DMS53 (cell line): ENCODE measurements around the gene NAT8L.
"Not testable (repeated sequence)": the region's sequence is repeated elsewhere in the genome, so short reads cannot be mapped to it uniquely, and the experiment has no call there.

Experiments
- DNase-seq: peaks from one replicate; lab custom pipeline; 2025; lab: John Stamatoyannopoulos, UW

NAT8L gene, protein sequence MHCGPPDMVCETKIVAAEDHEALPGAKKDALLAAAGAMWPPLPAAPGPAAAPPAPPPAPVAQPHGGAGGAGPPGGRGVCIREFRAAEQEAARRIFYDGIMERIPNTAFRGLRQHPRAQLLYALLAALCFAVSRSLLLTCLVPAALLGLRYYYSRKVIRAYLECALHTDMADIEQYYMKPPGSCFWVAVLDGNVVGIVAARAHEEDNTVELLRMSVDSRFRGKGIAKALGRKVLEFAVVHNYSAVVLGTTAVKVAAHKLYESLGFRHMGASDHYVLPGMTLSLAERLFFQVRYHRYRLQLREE

DNA sequence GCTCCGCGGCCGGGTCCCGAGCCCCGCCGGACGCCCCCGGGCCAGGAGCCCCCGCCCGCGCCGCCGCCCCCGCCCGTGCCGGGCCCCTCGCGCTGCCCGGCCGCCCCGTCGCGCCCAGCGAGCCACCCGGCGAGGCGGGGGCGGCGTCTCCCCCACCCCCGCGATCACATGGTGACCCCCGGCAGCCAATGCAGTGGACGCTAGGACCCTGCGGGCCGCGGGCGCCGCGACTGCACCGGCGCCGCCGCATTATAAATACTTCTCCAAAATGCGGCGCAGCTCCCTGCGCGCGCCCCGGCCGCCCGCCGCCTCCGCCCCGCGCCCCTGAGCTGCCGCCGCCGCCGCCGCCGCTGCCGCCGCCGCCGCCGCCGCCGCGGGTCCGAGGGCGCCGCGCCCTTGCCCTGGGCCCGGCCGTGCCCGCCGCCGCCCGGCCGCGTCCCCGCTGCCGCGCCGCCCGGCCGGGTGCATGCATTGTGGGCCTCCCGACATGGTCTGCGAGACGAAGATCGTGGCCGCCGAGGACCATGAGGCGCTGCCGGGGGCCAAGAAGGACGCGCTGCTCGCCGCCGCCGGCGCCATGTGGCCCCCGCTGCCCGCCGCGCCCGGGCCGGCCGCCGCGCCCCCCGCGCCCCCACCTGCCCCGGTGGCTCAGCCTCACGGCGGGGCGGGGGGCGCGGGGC is at the start of gene NAT8L:
Gene NAT8L (plus strand): TSS at position 282 of the 680 bp plus-strand sequence. CDS start 185 bp downstream, at position 467.
- DNase-seq = peak; percentile 87

DNA sequence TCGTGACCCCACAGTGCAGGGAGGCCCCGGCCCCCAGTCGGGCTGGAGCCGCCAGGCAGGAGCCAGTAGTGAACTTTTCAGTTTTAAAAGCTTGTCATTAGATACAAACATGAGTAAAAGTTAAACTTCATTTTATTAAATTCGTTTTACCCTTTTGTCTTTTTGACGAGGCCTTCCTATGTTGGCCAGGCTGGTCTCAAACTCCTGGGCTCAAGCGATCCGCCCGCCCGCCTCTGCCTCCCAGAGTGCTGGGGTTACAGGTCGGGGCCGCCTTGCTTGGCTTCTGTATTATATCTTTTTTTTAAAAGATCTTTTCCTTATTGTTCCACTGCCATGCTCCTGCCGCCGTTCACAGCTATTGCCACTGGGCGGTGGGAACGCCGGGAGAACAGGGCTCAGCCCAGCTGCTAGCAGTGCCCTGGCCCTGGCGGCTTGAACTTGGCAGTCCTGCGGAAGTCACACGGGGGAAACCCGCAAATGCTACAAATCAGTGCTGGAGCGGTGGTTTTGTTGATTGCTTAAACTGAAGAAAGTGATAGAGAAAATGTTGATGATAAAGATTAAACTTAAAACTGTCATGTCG is 49.4 kb upstream of the NAT8L start:
- peak; percentile 96 for DNase-seq

DNA sequence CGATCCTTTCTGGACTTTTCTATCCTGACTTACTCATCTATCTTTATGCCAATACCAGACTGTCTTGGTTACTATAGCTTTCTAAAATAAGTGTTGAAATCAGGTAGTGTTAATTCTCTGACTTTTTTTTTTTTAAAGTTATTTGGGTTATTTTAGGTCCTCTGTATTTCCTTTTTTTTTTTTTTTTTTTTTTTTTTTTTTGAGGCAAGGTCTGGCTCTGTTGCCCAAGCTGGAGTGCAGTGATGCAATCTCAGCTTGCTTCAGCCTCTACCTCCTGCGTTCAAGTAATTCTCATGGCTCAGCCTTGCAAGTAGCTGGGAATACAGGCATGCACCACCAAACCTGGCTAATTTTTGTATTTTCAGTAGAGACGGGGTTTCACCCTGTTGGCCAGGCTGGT is 47.5 kb upstream of the NAT8L start:
- DNase-seq = no peak

DNA sequence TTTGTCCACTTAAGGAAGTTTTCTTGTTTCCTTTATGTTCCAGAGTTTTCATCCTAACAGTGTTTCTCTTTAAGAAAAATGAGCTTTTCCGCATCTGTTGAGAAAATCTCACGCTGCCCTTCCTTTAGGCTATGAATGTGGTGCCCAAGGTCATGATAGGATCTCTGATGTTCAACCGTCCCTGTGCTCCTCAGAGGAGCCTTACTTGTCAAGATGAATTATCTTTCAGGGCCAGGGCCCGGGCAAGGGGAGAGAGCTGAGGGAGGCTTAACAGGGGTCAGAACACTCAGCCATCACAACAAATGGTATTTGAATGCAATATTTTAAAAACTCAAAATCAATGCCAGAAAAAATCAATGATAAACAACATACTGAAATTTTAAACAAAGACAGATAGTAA is 44.1 kb upstream of the NAT8L start:
- no peak for DNase-seq

DNA sequence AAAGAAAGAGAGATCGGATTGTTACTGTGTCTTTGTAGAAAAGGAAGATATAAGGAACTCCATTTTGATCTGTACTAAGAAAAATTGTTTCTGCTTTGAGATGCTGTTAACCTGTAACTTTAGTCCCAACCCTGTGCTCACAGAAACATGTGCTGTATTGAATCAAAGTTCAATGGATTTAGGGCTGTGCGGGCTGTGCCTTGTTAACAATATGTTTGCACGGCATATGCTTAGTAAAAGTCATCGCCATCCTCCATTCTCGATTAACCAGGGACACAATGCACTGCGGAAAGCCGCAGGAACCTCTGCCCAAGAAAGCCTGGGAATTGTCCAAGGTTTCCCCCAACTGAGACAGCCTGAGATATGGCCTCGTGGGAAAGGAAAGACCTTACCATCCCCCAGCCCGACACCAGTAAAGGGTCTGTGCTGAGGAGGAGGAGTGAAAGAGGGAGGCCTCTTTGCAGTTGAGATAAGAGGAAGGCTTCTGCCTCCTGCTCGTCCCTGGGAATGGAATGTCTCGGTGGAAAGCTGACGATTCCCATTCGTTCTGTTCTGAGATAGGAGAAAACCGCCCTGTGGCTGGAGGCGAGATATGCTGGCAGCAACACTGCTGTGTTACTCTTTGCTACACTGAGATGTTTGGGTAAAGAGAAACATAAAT is 37.6 kb upstream of the NAT8L start:
- not testable (repeated sequence) for DNase-seq

DNA sequence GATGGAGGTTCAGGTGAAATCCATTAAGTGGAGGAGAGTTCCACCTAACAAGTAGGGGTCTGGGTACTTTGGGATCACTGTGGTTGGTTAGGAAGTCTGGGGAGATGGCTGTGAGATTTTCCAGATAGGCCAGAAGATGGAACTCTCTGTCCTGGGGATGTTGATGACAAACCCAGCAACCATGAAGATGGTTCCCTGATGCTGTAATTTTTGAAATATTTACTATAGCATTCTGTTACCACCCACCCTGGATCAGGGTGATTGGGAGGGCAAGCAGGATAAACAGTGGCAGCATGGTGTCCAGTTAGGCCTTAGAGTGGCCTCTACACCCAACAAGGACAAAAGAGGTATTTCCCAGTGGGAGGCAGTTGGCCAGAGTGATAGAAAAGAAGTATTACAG is 34.4 kb upstream of the NAT8L start:
- DNase-seq = no peak

DNA sequence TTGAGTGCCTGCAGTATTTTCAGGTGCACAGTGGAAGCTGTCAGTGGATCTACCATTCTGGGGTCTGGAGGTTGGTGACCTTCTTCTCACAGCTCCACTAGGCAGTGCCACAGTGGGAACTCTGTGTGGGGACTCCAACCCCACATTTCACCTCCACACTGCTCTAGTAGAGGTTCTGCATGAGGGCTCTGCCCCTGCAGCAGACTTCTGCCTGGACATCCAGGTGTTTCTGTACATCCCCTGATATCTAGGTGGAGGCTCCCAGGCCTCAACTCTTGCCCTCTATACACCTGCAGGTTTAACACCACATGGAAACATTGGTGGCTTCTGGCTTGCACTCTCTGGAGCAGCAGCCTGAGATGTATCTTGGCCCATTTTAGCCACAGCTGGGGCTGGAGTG is 33.3 kb upstream of the NAT8L start:
- DNase-seq = no peak

DNA sequence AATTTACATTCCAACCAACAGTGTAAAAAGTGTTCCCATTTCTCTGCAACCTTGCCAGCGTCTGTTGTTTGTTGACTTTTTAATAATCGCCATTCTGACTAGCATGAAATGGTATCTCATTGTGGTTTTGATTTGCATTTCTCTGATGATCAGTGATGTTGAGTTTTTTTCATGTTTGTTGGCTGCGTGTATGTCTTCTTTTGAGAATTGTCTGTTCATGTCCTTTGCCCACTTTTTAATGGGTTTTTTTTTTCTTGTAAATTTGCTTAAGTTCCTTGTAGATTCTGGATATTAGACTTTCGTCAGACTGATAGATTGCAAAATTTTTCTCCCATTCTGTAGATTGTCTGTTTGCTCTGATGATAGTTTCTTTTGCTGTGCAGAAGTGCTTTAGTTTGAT is 32.0 kb upstream of the NAT8L start:
- not testable (repeated sequence) for DNase-seq

DNA sequence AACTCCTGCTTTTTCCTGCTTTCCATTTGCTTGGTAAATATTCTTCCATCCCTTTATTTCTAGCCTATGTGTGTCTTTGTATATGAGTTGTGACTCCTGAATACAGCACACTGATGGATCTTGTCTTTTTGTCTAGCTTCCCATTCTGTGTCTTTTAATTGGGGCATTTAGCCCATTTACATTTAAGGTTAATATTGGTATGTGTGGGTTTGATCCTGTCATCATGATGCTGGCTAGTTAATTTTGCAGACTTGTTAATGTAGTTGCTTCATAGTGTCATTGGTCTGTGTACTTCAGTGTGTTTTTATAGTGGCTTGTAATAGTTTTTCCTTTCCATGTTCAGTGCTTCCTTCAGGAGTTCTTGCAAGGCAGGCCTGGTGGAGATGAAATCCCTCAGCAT is 28.0 kb upstream of the NAT8L start:
- not testable (repeated sequence) for DNase-seq

DNA sequence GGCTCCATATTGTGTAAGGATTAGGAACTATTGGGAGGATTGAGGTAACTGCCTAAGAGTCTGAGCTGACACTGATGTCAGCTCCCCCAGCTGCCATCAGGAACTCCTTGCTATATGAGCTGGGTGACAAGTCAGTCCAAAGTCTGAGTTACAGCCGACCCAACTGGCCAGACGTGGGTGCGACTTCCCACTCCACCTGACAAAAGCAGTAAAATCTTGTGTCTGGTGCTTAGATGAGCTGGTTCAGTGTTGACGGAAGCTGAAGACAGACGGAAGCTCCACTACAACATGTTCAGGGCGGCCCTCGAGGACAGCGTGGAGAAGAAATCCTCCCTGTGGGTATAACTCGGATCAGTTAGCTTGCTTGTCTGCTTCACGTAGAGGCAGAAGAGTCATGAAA is 22.8 kb upstream of the NAT8L start:
- no peak for DNase-seq

DNA sequence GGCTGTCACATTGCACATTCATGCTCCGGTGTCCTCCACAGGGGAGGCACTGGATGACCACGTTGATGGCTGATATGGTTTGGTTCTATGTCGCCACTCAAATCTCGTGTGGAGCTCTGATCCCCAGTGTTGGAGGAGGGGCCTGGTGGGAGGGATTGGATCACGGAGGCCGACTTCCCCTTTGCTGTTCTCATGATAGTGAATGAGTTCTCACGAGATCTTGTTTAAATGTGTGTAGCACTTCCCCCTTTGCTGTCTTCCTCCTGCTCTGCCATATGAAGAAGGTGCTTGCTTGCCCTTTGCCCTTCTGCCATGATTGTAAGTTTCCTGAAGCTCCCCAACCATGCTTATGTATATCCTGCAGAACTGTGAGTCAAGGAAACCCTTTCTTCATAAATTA is 22.3 kb upstream of the NAT8L start:
- DNase-seq = no peak

DNA sequence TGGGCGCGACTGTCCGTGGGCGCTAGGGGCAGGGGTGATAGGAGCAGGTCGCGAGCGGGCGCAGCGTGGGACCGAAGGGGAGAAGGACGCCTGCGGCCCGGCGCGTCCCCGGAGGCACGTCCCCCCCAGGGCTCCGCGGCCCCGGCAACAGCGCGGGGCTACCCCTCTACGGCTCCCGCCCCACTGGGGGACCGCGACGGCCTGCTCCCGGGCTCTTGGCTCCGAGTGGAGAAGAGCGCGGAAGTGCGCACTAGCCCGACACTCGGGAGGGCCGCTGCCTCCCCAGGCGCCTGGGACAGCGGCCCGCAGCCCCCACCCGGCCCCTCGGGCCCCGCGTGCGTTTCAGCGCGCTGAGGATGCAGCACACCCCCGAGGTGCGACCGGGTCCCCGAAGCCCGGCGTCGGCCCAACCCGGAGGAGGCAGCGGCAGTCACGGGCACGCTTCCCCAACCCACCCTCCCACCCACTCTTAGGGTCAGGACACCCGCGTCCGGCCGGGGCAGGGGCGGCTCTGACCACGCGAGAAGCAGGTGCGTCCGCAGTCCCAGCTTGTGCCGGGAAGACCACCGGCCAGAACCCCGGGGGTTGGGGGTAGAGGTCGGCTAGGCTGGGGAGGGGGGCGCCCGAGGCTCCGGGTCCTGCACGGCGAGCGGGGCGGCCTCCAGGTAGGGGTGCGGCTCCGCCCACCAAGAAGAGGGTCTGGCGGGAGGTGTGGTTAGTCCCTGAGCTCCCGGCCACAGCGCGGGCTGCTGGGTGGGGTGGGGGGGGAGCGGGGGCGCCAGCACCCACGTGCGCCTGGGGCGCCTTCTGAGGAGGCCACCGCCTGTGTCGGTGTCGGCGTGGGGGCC is 18.5 kb upstream of the NAT8L start:
- DNase-seq = no peak

DNA sequence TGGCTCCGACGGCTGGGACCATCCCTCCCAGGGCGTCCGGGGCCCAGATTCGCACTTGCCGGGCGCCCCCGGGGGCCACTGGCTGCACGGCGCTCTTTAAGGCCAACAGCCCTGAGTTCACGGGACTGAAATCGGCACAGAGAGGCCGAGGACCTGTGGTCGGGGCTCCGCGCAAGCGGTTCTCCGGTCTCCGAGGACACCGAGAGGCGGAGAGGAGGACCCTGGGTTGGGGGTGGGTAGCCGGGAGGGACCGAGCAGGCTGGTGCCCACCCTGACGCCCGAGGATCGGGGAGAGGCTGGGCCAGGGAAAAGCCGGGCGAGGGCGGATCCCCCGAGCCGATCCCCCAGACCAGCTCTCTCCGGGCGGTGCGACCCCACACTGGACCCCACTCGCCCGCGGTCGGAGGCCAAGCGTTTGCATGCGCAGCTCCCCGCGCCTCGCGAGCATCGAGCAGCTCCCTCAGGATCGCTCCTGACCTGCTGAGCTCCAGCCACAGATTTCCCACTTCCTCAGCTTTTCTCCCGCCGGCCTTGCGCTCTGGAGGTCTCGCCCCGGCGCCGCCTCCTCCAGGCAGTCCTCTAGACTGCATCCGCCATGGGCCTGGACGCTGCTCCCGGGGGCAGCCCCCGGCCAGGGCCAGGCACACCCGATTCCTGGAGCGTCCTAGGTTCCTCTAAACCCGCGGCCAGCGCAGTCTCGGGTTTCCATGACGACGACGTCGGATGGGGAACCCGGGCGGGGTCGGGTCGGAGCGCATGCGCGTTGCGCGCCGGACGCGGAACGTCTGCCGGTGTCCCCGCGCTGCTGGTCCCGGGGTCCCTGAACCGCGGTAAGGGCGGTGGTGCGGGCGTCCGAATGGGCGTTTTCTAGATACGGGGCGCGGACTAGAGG is 17.6 kb upstream of the NAT8L start:
- peak; percentile 95 for DNase-seq

DNA sequence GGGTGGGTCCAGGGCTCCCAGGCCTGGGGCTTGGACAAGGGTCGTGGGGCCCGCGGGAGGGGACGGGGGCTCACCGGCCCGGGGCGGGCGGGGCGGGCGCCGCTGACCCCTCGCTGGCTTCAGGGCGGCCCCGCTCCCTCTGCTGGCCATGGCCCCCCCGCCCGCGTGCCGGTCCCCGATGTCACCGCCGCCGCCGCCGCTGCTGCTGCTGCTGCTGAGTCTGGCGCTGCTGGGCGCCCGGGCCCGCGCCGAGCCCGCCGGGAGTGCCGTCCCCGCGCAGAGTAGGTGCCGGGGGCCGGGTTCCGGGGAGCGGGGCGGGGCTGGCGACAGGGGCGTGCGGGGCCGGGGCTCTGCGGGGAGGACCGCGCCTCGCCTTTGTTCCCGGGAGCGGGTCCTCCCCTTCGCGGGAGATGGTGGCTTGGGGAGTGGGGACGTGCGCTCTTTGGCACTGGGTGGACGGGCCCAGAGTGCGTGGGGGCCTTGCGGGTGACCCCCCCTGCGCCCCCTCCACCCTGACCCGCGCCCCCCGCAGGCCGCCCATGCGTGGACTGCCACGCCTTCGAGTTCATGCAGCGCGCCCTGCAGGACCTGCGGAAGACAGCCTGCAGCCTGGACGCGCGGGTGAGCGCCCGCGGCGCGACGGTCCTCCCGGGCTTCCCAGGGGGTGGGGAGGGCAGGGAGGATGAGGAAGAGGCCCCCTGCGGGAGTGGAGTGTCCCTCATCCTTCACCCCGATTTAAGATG is 16.8 kb upstream of the NAT8L start:
- peak; percentile 77 for DNase-seq

DNA sequence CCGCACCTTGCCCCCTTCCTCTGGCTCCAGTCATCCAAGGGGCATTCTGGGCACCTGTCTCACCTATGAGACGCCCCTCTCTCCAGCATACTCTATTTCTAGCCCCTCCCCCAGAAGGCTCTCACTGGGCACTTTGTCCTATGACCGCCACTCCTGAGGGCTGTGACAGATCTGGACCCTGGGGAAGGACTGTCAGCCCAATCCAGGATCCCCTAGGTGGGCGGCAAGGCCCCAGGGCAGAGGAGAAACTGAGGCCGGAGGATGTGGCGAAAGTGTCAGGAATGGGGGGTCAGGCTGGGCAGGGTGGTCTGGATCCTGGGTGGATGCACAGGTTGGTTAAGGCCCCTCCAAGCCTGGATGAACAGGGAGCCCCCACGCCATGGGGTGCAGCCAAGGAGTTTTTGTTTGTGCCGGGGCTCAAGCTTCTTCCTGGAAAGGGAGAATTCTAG is 16.2 kb upstream of the NAT8L start:
- DNase-seq = no peak

DNA sequence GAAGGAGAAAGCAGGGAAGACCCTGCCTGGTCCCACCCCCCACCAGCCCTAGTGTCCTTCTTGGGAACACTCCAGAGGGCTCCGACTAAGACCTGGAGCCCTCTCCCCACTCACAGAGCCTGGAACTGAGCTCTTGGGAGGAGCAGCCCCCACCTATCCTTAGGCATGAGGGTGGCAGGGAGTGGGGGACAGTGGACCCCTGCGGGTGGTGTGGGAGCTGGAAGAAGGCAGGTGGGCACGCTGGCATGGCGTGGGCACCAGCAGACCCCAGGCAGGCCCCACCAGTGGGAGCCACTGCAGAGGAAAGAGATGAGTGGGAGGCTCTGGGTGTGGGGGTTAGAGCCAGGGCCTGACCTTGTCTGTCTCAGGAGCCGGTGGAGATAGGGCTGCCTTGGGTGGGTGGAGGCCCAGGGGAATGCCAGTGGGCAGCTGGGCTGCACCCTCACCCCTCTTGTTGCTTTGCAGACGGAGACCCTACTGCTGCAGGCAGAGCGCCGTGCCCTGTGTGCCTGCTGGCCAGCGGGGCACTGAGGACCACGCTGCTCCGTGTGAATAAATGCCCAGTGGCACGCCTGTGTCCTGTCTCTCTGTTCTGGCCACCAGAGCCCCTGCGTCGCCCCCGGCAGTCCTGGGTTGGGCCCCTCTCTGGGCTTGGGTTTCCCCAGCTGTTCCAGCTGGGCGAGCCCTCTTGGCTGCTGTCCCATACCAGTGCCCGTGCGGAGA is 15.6 kb upstream of the NAT8L start:
- DNase-seq = no peak

DNA sequence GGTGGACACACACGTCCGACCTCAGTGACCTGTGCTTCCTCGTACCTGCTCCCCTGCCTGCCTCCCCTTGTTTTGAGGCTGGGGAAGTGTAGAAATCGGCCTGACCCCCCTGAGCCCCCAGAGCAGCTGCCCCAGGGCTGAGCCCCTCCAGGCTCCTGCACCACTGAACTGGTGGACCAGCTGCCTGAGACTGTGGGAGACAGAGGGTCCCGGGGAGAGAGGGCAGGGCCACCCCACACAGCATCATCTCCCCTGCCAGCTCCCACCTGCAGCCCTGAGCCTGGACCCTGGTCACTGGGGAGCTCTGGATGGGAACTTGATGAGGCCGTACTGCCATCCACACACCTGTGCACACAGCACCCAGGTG is 15.0 kb upstream of the NAT8L start:
- DNase-seq = no peak

DNA sequence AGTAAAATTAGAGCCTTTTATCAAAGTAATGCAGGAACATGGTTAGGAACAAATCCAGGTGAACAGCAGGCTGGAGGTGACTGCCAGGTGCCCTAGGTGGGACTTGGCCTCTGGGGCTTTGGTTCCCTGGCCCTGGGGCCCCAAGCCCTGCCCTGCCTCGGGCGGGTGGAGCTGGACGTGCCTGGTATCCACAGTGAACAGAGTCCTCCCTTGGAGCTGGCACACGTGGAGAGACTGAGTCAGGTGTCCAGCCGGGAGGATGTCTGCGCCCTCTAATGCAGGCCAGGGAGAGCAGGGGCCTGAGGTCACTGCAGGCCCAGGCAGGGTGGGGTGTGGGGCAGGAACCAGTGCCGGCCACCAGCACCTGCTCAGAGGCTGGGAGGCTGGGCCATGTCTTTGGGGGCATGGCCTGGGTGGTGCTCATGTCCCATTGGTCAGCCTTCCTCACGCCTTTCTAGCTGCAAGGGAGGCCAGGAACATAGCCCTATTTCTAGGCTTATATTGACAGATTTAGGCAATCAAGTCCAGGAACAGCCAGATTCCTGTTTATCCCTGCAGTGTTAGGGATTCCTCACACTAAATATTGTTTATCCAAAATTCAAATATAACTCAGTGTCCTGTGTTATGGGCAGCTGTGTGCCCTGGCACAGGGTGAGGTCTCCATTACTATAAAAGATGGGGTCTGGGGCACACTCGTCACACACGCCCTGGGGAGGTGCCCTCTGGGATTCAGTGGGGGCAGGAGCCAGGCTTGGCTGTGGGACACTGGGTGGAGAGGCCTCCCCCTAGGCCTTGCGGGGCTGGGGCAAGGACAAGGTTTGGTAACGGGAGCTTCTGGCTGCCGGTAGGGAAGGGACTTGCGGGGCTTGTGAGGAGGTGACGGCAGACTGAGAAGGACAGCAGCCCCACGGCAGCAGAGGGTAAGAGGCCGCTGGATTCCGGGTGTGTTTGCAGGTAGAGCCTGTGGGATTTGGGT is 14.3 kb upstream of the NAT8L start:
- no peak for DNase-seq
